ENCODE results near the gene PRSS37. TPM values are rescaled to one million over a fixed set of nuclear protein-coding genes. Genes with fewer than 3 reads are reported as not detected.

PRSS37 gene
- total RNA-seq, 2 donors from 2014 or later, result 0.51 TPM; not detected in 1

DNA sequence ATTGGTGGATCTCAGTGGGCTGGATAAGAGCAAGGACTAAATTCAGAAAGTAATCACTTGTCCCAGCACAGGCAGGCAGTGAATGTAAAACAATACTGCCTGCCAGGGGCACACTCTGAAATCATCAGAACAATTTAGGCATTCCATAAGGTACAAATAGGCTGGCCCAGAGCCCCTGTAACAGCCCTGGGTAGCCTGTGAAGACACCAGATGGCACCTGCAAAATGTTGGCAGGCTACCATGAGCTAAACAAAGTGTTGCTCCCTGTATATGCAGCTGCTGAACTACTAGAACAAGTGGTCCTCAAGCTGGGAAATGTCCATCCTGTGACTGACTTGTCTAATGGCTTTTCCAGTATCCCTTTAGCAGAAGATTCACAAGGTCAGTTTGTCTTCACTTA, 3.0 kb upstream of the PRSS37 start:
- H3K36me3 ChIP-seq, result no peaks in the 10 kb centered on the region
- intact Hi-C loops (cut with DNase I), result no loop called here
- no peaks in the 10 kb centered on the region for H3K9me3 ChIP-seq
- H3K27me3 ChIP-seq (replicated peaks; ENCODE audit: insufficient read depth), result no peaks in the 10 kb centered on the region
- no peaks in the 10 kb centered on the region for H3K4me1 ChIP-seq (replicated peaks)
- TF ChIP-seq, protein P1, sequence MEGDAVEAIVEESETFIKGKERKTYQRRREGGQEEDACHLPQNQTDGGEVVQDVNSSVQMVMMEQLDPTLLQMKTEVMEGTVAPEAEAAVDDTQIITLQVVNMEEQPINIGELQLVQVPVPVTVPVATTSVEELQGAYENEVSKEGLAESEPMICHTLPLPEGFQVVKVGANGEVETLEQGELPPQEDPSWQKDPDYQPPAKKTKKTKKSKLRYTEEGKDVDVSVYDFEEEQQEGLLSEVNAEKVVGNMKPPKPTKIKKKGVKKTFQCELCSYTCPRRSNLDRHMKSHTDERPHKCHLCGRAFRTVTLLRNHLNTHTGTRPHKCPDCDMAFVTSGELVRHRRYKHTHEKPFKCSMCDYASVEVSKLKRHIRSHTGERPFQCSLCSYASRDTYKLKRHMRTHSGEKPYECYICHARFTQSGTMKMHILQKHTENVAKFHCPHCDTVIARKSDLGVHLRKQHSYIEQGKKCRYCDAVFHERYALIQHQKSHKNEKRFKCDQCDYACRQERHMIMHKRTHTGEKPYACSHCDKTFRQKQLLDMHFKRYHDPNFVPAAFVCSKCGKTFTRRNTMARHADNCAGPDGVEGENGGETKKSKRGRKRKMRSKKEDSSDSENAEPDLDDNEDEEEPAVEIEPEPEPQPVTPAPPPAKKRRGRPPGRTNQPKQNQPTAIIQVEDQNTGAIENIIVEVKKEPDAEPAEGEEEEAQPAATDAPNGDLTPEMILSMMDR (IDR thresholded peaks at IDR 0.05), result no peak
- no peak for TF ChIP-seq POLR2AphosphoS5 (IDR thresholded peaks at IDR 0.05)
- no peak for TF ChIP-seq POLR2A (IDR thresholded peaks at IDR 0.05)
- no peak overlapping the region for H3K27ac ChIP-seq
- H3K4me3 ChIP-seq, result no peak overlapping the region
- no peak for DNase-seq (ENCODE audit: low spot score)

DNA sequence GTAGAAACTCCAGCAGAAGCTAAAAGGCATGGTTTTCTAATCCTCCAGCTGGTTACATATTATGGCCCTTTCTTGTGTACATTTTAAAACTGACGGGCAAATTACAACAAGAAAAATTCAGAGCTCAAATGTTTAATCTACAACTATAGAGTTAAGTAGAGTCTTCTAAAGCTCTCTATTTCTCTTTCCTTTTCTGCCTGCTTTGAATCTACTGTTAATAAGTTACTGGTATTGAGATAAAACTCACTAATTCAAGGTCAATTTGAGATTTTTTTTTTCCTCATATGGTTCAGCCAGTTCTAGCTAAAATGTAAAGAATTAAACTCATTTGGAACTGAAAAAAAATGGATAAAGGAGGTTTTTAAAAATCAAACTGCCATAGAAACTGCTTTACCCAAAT, 1.6 kb upstream of the PRSS37 start:
- Histone ChIP-seq H3K4me3 (no peak overlapping the region), H3K9me3 (no peaks in the 10 kb centered on the region), H3K4me1 (replicated peaks) (no peaks in the 10 kb centered on the region), H3K36me3 (no peaks in the 10 kb centered on the region), H3K27ac (no peak overlapping the region), H3K27me3 (replicated peaks; ENCODE audit: insufficient read depth) (no peaks in the 10 kb centered on the region)
- 69% methylated on average over 1 of the region's 1 CpG for WGBS
- intact Hi-C loops (cut with DNase I), result no loop called here
- DNase-seq (ENCODE audit: low spot score), result no peak
- TF ChIP-seq, protein P1 (IDR thresholded peaks at IDR 0.05), result no peak
- no peak for TF ChIP-seq POLR2A (IDR thresholded peaks at IDR 0.05)
- TF ChIP-seq POLR2AphosphoS5 (IDR thresholded peaks at IDR 0.05), result no peak

DNA sequence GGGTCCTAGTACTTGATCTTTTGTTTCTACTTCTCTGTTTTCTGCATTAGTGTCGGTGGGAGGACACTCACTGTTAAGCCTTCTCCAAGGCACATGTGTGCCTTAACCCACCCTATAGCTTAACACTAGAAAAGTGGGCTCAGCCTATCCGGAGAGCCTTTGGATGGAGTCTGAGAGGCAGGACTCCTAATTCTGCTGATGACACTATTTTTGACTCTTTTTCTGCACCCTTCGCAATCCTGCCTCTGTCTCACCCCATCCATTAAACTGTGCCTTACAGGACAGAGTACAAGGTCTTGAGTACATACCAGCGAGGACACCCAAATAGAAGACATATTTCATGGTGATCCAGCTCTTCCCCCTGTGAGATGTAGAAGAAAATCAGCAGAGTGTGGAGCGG, 577 bp downstream of the PRSS37 start:
- Histone ChIP-seq H3K9me3 (no peaks in the 10 kb centered on the region), H3K27me3 (replicated peaks; ENCODE audit: insufficient read depth) (no peaks in the 10 kb centered on the region), H3K4me1 (replicated peaks) (no peaks in the 10 kb centered on the region), H3K4me3 (no peak overlapping the region), H3K36me3 (no peaks in the 10 kb centered on the region), H3K27ac (no peak overlapping the region)
- TF ChIP-seq, protein P1 (IDR thresholded peaks at IDR 0.05), result no peak
- TF ChIP-seq POLR2A (IDR thresholded peaks at IDR 0.05), result no peak
- TF ChIP-seq POLR2AphosphoS5 (IDR thresholded peaks at IDR 0.05), result no peak
- DNase-seq (ENCODE audit: low spot score), result no peak
- WGBS, result 95% methylated on average over 5 of the region's 5 CpGs
- intact Hi-C loops (cut with DNase I), result no loop called here

DNA sequence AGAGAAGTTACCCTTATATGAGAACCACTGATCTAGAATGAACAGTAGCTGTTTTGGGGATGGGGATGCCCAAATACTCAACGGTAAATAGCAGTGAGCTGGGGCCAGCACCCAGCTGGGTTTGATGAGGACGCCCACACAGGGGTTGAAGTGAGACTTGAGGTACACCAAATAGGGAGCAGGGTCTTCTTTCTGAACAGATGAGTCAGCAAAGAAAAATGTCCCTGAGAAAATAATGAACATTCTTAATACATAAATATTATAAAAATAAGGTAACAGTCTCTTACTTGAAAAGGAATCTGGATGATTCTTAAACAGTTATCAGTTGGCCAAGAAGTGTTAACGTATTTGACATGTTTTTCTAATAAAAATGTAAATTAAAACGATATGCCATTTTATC, 2.0 kb downstream of the PRSS37 start:
- intact Hi-C loops (cut with DNase I), result no loop called here
- no peaks in the 10 kb centered on the region for H3K27me3 ChIP-seq (replicated peaks; ENCODE audit: insufficient read depth)
- no peaks in the 10 kb centered on the region for H3K9me3 ChIP-seq
- DNase-seq (ENCODE audit: low spot score), result no peak
- no peaks in the 10 kb centered on the region for H3K36me3 ChIP-seq
- no peaks in the 10 kb centered on the region for H3K4me1 ChIP-seq (replicated peaks)
- H3K27ac ChIP-seq, result no peak overlapping the region
- 93% methylated on average over 4 of the region's 4 CpGs for whole genome bisulfite sequencing
- no peak overlapping the region for H3K4me3 ChIP-seq
- no peak for TF ChIP-seq POLR2AphosphoS5 (IDR thresholded peaks at IDR 0.05)
- TF ChIP-seq, protein P1 (IDR thresholded peaks at IDR 0.05), result no peak
- TF ChIP-seq POLR2A (IDR thresholded peaks at IDR 0.05), result no peak

DNA sequence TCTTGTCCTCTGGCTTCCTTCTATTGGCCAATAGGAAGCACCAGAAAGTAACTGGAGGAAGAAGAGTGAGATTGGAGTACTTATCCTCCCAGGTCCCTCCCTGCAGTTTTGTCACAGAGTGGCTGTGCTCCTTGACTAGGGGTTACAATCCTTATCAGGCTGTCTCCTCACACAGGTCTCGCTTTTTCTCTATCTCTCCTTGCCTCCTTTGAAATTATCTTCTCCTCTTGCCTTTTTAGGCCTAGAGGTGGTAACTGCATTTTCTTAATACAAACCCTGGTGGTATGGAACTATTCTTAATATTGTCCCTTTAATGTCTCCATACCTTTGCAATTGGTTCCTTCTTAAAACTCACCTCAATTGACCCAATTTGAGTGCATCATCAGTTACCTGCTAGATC, 2.7 kb downstream of the PRSS37 start:
- Histone ChIP-seq H3K9me3 (no peaks in the 10 kb centered on the region), H3K27me3 (replicated peaks; ENCODE audit: insufficient read depth) (no peaks in the 10 kb centered on the region), H3K4me1 (replicated peaks) (no peaks in the 10 kb centered on the region), H3K4me3 (no peak overlapping the region), H3K27ac (no peak overlapping the region), H3K36me3 (no peaks in the 10 kb centered on the region)
- intact Hi-C loops (cut with DNase I), result no loop called here
- 86% methylated on average over 1 of the region's 1 CpG for WGBS
- DNase-seq (ENCODE audit: low spot score), result no peak
- TF ChIP-seq, protein P1 (IDR thresholded peaks at IDR 0.05), result no peak
- TF ChIP-seq POLR2AphosphoS5 (IDR thresholded peaks at IDR 0.05) (no peak), POLR2A (IDR thresholded peaks at IDR 0.05) (no peak)
